GM19397 (cell line): Measurements from ENCODE around the gene SP9.
"Not testable (repeated sequence)": the region's sequence is repeated elsewhere in the genome, so short reads cannot be mapped to it uniquely, and the experiment has no call there.

Experiments
- ATAC-seq: cut with Tn5 transposase; IDR thresholded peaks from one replicate; pipeline ENCODE4 v1.9.1; 2021; ENCODE audit warnings: mild to moderate bottlenecking, moderate library complexity; ENCODE audit not compliant: unreplicated experiment

Gene SP9

DNA sequence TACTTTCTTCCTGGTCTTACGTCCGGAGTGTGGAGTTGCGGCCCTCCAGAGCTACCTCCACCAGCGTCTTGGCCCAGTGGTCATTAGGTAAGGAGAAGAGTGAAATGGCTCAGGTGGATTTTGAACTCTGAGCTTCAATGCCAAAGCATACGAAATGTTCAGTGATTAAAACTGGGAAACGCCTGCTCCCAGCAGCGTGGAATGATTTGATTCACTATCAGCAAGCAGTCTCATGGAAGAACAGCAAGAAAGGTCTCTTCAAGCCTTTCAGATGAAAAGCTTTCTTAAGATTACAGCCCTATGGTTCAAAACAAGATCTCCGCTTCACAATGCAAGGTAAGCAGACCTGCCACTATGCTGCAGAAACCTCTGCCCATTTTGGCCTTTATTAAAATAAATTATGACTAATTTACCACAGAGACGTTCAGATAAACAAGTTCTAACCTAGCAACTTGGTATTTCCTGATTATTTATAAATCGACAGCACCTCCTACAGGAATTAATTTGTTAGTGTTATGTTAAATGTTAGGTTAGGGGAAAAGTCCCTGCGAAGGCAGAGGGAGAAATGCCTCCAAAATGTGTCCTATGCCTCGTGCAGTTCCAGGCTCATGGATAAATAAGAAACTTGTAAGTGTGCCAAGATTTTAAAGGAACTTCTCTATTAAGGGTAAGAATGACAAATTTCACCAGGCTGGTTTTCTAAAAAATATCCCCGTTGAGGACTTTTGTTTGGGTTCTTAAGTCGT lies 10.1 kb downstream of the SP9 start:
- no peak for ATAC-seq

GRCh38 chr2:174350018-174350417 lies 15.3 kb downstream of the SP9 start:
- no peak for ATAC-seq

DNA sequence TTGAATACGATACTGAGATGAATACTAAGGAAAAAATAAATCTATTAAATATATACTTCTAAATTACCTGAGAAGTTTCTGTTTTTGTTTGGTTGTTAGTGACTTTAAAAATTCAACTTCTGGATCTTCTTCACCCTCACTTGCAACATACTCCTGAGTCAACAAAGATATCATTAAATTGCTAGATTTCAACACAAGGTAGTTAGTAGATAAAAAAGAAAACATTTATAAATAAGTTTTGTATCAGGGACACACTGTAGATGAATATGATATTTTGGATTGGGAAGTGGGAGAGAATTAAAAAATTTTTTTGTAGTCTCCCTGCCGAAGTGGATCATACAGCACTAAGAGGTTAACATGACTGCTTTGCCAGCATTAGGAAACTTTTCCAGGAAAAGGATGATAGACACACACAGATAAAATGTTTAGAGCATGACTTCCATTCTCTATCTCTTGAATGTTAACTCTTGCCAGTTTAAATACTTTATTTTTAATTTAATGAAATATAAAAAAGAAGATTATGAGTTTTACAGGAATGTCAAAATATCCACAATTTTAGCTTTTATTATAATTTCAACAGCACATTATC lies 15.9 kb downstream of the SP9 start:
- no peak for ATAC-seq

GRCh38 chr2:174353004-174353403 lies 18.2 kb downstream of the SP9 start:
- no peak for ATAC-seq

GRCh38 chr2:174356347-174356746 lies 21.6 kb downstream of the SP9 start:
- ATAC-seq = no peak

- ATAC-seq = not testable (repeated sequence)
Measured at GRCh38 chr2:174359663-174360062, 24.9 kb downstream of the SP9 start.

- ATAC-seq = no peak
Measured at GRCh38 chr2:174362949-174363348, 28.2 kb downstream of the SP9 start.

DNA sequence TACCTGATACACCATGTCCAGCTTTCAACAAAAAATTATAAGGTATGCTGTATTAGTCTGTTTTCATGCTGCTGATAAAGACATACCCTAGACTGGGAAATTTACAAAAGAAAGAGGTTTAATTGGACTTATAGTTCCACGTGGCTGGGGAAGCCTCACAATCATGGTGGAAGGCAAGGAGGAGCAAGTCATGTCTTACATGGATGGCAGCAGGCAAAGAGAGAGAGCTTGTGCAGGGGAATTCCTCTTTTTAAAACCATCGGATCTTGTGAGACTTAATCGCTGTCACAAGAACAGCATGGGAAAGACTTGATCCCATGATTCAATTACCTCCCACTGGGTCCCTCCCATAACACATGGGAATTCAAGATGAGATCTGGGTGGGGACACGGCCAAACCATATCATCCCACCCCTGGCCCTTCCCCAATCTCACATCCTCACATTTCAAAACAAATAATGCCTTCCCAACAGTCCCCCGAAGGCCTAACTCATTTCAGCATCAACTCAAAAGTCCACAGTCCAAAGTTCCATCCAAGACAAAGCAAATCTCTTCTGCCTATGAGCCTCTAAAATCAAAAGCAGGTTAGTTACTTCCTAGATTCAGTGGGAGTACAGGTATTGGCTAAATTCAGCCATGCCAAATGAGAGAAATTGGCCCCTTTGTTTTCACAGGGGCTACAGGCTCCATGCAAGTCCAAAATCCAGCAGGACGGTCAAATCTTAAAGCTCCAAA lies 28.9 kb downstream of the SP9 start:
- ATAC-seq = not testable (repeated sequence)

DNA sequence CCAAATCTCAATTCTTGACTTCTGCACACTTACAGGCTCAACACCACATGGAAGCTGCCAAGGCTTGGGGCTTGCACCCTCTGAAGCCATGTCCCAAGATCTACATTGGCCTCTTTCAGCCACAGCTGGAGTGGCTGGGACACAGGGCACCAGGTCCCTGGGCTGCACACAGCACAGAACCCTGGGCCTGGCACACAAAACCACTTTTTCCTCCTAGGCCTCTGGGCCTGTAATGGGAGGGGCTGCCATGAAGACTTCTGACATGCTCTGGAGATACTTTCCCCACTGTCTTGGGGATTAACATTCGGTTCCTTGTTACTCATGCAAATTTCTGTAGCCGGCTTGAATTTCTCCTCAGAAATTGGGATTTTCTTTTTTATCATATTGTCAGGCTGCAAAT lies 29.9 kb downstream of the SP9 start:
- ATAC-seq = no peak

DNA sequence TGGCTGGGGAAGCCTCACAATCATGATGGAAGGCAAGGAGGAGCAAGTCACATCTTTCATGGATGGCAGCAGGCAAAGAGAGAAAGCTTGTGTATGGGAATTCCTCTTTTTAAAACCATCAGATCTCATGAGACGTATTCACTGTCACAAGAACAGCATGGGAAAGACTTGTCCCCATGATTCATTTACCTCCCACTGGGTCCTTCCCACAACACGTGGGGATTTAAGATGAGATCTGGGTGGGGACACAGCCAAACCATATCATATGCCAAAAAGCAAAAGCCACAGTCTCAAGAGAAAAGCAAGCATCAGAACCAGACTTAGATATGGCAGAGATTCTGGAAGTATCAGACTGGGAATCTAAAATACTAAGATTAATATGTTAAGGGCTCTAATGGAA lies 30.8 kb downstream of the SP9 start:
- ATAC-seq = no peak

- no peak for ATAC-seq
Measured at GRCh38 chr2:174368691-174369090, 33.9 kb downstream of the SP9 start.

DNA sequence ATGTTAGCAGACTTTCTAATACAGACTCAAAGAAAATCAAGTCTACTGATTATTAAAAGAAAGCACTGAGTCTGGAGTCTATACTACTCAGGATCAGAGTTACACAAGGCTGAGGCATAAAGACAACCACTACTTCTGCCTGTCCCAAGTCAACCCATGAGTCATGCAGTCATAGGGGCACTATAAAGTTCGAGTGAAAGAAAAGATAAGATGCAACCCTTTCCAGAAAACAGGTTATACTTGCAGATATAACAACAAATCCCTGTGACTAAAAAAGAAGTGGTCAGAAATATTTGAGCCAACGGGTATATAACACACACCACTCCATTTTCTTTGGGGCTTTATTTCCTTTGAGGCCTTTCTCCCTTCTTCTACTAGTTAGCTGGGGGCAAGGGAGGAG lies 42.2 kb downstream of the SP9 start:
- no peak for ATAC-seq

GRCh38 chr2:174383796-174384195 lies 49.0 kb downstream of the SP9 start:
- no peak for ATAC-seq

GRCh38 chr2:174385201-174385600 lies 50.4 kb downstream of the SP9 start:
- no peak for ATAC-seq
